Measurements from ENCODE around the gene CACNG3. TPM values are rescaled to one million over a fixed set of nuclear protein-coding genes. Genes with fewer than 3 reads are reported as not detected.

The CACNG3 gene
- total and polyA plus RNA-seq, 8 donors = 0.09 TPM; not detected in 7

GRCh38 chr16:24257958-24258357 is 1.8 kb downstream of the CACNG3 start:
- Histone ChIP-seq H3K27me3 (peaks cover 10 to 80% of the 10 kb centered on the region in 2 donors), H3K9me3 (no peaks in the 10 kb centered on the region), H3K4me1 (no peaks in the 10 kb centered on the region), H3K27ac (no peak overlapping the region), H3K4me3 (no peak overlapping the region), H3K36me3 (no peaks in the 10 kb centered on the region)
- ATAC-seq = no peak
- intact Hi-C loops (cut with DNase I) = loop anchor here in 1 of 2 donors (10.0 kb wide), 1 partner anchor 533 kb away; no protein-coding TSS in a partner anchor
- no peak for DNase-seq
- TF ChIP-seq CTCF (IDR thresholded peaks at IDR 0.05) = no peak

GRCh38 chr16:24258791-24259190 is 2.7 kb downstream of the CACNG3 start:
- DNase-seq (no peak), ATAC-seq (no peak)
- no peaks in the 10 kb centered on the region for H3K4me1 ChIP-seq
- H3K27me3 ChIP-seq = peaks cover 10 to 72% of the 10 kb centered on the region in 2 donors
- intact Hi-C loops (cut with DNase I) = loop anchor here in 1 of 2 donors (10.0 kb wide), 1 partner anchor 534 kb away; no protein-coding TSS in a partner anchor
- no peaks in the 10 kb centered on the region for H3K36me3 ChIP-seq
- TF ChIP-seq CTCF (IDR thresholded peaks at IDR 0.05) = no peak
- H3K27ac ChIP-seq = no peak overlapping the region
- no peaks in the 10 kb centered on the region for H3K9me3 ChIP-seq
- no peak overlapping the region for H3K4me3 ChIP-seq

- intact Hi-C loops (cut with DNase I) = no loop called here
- Histone ChIP-seq H3K4me1 (no peaks in the 10 kb centered on the region), H3K9me3 (no peaks in the 10 kb centered on the region), H3K27me3 (peaks cover 0 to 34% of the 10 kb centered on the region in 2 donors), H3K27ac (no peak overlapping the region), H3K36me3 (no peaks in the 10 kb centered on the region), H3K4me3 (no peak overlapping the region)
- no peak for TF ChIP-seq CTCF (IDR thresholded peaks at IDR 0.05)
- no peak for ATAC-seq
- DNase-seq = no peak
Measured at GRCh38 chr16:24262816-24263215, 6.7 kb downstream of the CACNG3 start.

- DNase-seq (no peak), ATAC-seq (no peak)
- Histone ChIP-seq H3K27me3 (peaks cover 5 to 16% of the 10 kb centered on the region in 2 donors), H3K36me3 (no peaks in the 10 kb centered on the region), H3K9me3 (no peaks in the 10 kb centered on the region), H3K4me3 (no peak overlapping the region), H3K4me1 (no peaks in the 10 kb centered on the region), H3K27ac (no peak overlapping the region)
- TF ChIP-seq CTCF (IDR thresholded peaks at IDR 0.05) = no peak
- intact Hi-C loops (cut with DNase I) = no loop called here
Measured at GRCh38 chr16:24270721-24271442, 14.7 kb downstream of the CACNG3 start.

- H3K9me3 ChIP-seq = no peaks in the 10 kb centered on the region
- intact Hi-C loops (cut with DNase I) = no loop called here
- no peak for TF ChIP-seq CTCF (IDR thresholded peaks at IDR 0.05)
- H3K27me3 ChIP-seq = peaks cover 5 to 23% of the 10 kb centered on the region in 2 donors
- no peak overlapping the region for H3K4me3 ChIP-seq
- H3K4me1 ChIP-seq = no peaks in the 10 kb centered on the region
- H3K27ac ChIP-seq = no peak overlapping the region
- ATAC-seq (no peak), DNase-seq (no peak)
- no peaks in the 10 kb centered on the region for H3K36me3 ChIP-seq
Measured at GRCh38 chr16:24272379-24272778, 16.2 kb downstream of the CACNG3 start.

All from left lung (tissue), 10 donors.